Measurements from ENCODE around the gene SPATA7. TPM values are rescaled to one million over a fixed set of nuclear protein-coding genes. Genes with fewer than 3 reads are reported as not detected.

SPATA7 gene
- polyA plus RNA-seq, 2 of the 4 experiments (the other 2 are of a cell fraction) = 4.5 to 11.2 TPM

GRCh38 chr14:88411039-88411438, 25.6 kb downstream of the SPATA7 start (continued):
- no peak for TF ChIP-seq BCL3 (IDR thresholded peaks at IDR 0.05)

- CTCF ChIA-PET = no interaction called here
- no peaks in the 10 kb centered on the region for H3K4me1 ChIP-seq
- FAIRE-seq = no peak
- no peak overlapping the region for H3K4me3 ChIP-seq
- TF ChIP-seq ATOH8 (CRISPR knock-in tag; IDR thresholded peaks at IDR 0.05; ENCODE audit: low read depth) (no peak), RNF2 (IDR thresholded peaks at IDR 0.05; ENCODE audit: borderline replicate concordance, low read depth) (no peak), HEYL (CRISPR knock-in tag; IDR thresholded peaks at IDR 0.05) (no peak), EHF (CRISPR knock-in tag; IDR thresholded peaks at IDR 0.05) (no peak), USF2 (IDR thresholded peaks at IDR 0.05) (no peak), POLR2AphosphoS2 (conservative IDR thresholded peaks at IDR 0.05; ENCODE audit: low read length) (no peak), ESRRA (IDR thresholded peaks at IDR 0.05; ENCODE audit: borderline replicate concordance, low read length) (no peak), HOXB13 (CRISPR knock-in tag; IDR thresholded peaks at IDR 0.05; ENCODE audit: low read depth) (no peak), TFCP2L1 (CRISPR knock-in tag; IDR thresholded peaks at IDR 0.05) (no peak), HOXB5 (CRISPR knock-in tag; IDR thresholded peaks at IDR 0.05) (no peak), FOXS1 (CRISPR knock-in tag; IDR thresholded peaks at IDR 0.05) (no peak), REST (IDR thresholded peaks at IDR 0.05) (no peak), KDM5A (IDR thresholded peaks at IDR 0.05) (no peak), CHD2 (IDR thresholded peaks at IDR 0.05; ENCODE audit: low read length, partially characterized antibody) (no peak), CHD4 (IDR thresholded peaks at IDR 0.05; ENCODE audit: borderline replicate concordance) (no peak), RAD21 (conservative IDR thresholded peaks at IDR 0.05 in 1 of 2, IDR thresholded peaks at IDR 0.05 in 1 of 2) (no peak)
- H3K4me2 ChIP-seq = no peak overlapping the region
- no peak for ATAC-seq
- DNase-seq (ENCODE audit: low read depth in 1 of 2, low spot score in 1 of 2) = no peak
- POLR2A ChIA-PET = no interaction called here
- no peak overlapping the region for H3K27ac ChIP-seq
- peaks cover 17% of the 10 kb centered on the region; the same call in 2 of the 3 replicates for H3K9me3 ChIP-seq
Measured at GRCh38 chr14:88417594-88417993, 32.1 kb downstream of the SPATA7 start.

GRCh38 chr14:88420187-88420586, 34.7 kb downstream of the SPATA7 start:
- 84% methylated on average over 3 of the region's 3 CpGs for WGBS (ENCODE audit: missing lambda C conversion rate)
- CTCF ChIA-PET = no interaction called here

More at GRCh38 chr14:88420187-88420586, 34.7 kb downstream of the SPATA7 start:
- ATAC-seq (no peak), DNase-seq (ENCODE audit: low read depth in 1 of 2, low spot score in 1 of 2) (no peak), FAIRE-seq (no peak)
- Histone ChIP-seq H3K9me3 (peaks cover 17% of the 10 kb centered on the region; the same call in 2 of the 3 replicates), H3K4me2 (no peak overlapping the region), H3K27ac (no peak overlapping the region), H3K4me3 (no peak overlapping the region), H3K4me1 (no peaks in the 10 kb centered on the region)
- POLR2A ChIA-PET = no interaction called here
- TF ChIP-seq HOXB5 (CRISPR knock-in tag; IDR thresholded peaks at IDR 0.05) (no peak), EHMT2 (IDR thresholded peaks at IDR 0.05; ENCODE audit: low read depth) (no peak), HES2 (IDR thresholded peaks at IDR 0.05) (no peak)

Data from A549 (cell line).